ENCODE data around the gene GCN1. TPM values are rescaled to one million over a fixed set of nuclear protein-coding genes. Genes with fewer than 3 reads are reported as not detected.

The GCN1 gene
- total RNA-seq, 6 experiments from 2014 or later = 29.9 to 62.8 (median 39.4) TPM

DNA sequence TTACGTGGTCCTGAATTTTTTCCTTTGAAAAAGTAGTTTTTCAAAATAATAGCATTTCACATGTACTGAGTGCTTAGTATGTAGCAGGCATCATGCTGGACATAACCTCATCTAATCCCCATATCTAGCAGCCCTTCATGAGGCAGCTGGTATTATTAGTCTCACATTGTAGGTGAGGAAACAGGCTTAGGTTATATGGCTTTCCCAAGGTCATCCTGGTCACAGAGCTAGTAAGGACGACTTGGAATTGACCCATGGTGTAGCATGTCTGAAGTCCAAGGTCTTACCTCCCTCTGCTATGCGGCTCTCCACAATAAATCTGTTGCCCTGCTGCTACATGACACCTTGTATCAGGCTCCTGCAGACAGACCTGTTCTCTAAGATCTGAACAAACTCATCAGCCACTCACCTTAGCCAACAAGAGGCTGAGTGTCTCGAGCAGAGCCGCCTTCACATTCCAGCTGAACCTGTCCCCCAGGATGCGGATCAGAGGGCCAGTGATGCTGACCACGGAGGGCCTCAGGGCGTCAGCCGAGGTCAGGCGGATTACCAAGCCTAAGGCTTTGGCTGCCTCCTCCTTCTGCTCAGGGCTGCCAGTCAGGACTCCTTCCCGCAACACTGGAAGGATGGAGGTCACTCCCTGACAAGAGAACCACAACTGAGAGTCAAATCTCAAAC lies 58.3 kb downstream of the GCN1 start:
- TF ChIP-seq, protein P1, sequence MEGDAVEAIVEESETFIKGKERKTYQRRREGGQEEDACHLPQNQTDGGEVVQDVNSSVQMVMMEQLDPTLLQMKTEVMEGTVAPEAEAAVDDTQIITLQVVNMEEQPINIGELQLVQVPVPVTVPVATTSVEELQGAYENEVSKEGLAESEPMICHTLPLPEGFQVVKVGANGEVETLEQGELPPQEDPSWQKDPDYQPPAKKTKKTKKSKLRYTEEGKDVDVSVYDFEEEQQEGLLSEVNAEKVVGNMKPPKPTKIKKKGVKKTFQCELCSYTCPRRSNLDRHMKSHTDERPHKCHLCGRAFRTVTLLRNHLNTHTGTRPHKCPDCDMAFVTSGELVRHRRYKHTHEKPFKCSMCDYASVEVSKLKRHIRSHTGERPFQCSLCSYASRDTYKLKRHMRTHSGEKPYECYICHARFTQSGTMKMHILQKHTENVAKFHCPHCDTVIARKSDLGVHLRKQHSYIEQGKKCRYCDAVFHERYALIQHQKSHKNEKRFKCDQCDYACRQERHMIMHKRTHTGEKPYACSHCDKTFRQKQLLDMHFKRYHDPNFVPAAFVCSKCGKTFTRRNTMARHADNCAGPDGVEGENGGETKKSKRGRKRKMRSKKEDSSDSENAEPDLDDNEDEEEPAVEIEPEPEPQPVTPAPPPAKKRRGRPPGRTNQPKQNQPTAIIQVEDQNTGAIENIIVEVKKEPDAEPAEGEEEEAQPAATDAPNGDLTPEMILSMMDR (IDR thresholded peaks at IDR 0.05) = no peak
- TF ChIP-seq POLR2A (IDR thresholded peaks at IDR 0.05) = no peak
- no peak for DNase-seq
- no peak for ATAC-seq
- Histone ChIP-seq H3K4me3 (no peak overlapping the region), H3K27ac (no peak overlapping the region), H3K27me3 (no peaks in the 10 kb centered on the region), H3K4me1 (no peaks in the 10 kb centered on the region), H3K36me3 (peaks cover 5 to 99% (median 61%) of the 10 kb centered on the region in 4 donors), H3K9me3 (no peaks in the 10 kb centered on the region)
- intact Hi-C loops (cut with DNase I) = no loop called here
- 66% methylated on average over 3 of the region's 11 CpGs for WGBS (ENCODE audit: insufficient coverage, low coverage, low lambda C conversion rate, missing lambda C conversion rate)

DNA sequence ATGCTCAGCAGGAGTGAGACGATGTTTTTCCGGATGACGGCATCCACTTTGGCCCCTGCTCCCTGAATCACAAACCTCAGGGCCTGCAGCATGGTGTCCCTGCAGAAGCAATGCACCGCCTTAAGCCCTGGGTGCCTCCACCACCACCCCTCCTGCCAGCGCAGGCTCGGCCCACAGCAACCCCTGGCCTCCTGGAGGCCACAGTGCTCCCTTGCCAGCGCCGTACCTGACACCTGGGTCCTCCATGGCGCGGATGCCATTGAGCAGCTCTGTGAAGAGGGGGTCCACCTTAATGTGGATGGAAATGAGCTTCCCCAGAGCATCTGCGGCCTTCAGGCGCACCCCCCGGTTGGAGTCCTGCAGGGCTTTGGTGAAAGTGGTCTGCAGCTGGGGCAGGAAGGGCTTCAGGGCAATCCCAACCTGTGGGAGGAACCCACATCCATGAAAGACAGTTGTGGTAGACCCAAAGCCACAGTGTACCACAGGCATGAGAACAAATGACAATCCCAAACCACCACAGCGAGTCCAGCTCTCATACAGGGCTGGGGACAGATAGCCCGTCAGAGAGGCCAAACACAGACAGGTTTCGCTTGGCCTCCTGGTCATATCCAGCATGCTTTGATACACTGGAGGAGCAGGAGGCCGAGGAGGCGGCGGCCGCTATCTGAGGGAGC lies 60.1 kb downstream of the GCN1 start:
- Histone ChIP-seq H3K4me1 (no peaks in the 10 kb centered on the region), H3K4me3 (no peak overlapping the region), H3K36me3 (peaks cover 5 to 98% (median 62%) of the 10 kb centered on the region in 4 donors), H3K27ac (no peak overlapping the region), H3K27me3 (no peaks in the 10 kb centered on the region), H3K9me3 (no peaks in the 10 kb centered on the region)
- ATAC-seq (no peak), DNase-seq (peak in 1 of 3 donors; percentile 37)
- intact Hi-C loops (cut with DNase I) = no loop called here
- TF ChIP-seq, protein P1 (IDR thresholded peaks at IDR 0.05) = no peak
- no peak for TF ChIP-seq POLR2A (IDR thresholded peaks at IDR 0.05)
- WGBS (ENCODE audit: insufficient coverage, low coverage, low lambda C conversion rate, missing lambda C conversion rate) = 100% methylated on average over 2 of the region's 20 CpGs

DNA sequence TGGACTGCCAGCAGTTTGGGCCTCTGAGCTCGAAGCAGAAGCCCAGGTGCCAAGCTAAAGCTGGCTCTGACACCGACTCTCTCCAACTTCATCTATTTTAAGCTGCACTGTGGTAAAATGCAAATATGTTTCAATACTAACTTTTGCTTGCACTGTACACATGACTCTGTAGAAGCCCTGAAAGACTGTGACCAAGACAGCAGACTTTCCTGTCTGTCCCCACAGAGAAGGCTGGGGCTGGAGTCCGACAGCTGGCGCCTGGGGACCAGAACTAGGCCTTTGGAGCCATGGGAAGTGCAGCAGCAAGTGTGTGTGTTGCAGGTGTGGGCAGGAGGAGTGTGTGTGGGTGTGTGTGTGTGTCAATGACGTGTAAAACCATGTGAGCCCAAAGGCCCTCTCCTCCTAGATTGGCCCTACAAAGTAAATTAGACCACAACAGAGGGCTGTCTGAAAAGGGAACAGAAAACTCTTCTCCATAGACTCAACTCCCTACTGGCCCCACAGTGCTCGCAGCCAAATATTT lies 61.6 kb downstream of the GCN1 start:
- no peak for TF ChIP-seq POLR2A (IDR thresholded peaks at IDR 0.05)
- TF ChIP-seq, protein P1 (IDR thresholded peaks at IDR 0.05) = no peak
- intact Hi-C loops (cut with DNase I) = no loop called here
- no peak overlapping the region for H3K4me3 ChIP-seq
- peak in 1 of 4 donors; percentile 11 for ATAC-seq
- peaks cover 5 to 98% (median 64%) of the 10 kb centered on the region in 4 donors for H3K36me3 ChIP-seq
- H3K27me3 ChIP-seq = no peaks in the 10 kb centered on the region
- no peaks in the 10 kb centered on the region for H3K9me3 ChIP-seq
- DNase-seq = peak in 1 of 3 donors; percentile 22
- no peaks in the 10 kb centered on the region for H3K4me1 ChIP-seq
- no peak overlapping the region for H3K27ac ChIP-seq
- WGBS (ENCODE audit: insufficient coverage, low coverage, low lambda C conversion rate, missing lambda C conversion rate) = 88% methylated on average over 2 of the region's 6 CpGs

DNA sequence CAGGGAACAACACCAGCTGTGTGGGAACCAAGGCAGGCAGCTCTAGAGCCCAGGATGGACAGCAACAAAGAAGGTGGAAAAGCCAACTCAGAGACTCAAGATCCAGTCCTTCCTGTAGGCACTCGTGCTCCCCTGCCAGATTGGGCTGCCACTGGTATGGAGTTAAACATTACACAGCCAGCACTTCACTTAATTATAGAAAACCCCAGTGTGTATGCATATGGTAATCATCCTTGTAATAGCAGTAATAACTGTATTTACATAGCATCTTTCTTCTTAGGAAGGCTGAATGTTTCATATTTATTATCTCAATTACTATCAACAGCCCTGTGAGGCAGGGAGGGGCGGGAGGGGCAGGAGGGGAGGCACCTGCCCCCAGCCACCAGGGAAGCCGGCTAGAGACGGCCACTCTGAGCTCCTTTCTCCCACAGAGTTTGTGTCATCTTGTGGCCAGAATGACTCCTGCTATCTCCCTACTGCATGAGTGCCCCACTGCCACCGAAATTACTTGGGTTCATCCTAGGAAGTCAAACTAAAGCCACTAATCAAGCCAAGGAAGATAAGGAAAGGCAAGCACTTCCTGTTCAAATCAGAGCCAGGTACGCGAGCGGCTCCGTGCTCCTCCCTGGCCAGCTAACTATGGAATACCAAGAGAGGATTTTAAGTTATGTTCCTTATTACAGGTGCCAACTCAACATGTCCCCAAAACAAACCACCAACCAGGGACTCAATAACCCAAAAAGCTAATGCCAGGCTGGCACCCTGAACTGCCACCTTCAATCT lies 62.3 kb downstream of the GCN1 start:
- no peak for ATAC-seq
- Histone ChIP-seq H3K9me3 (no peaks in the 10 kb centered on the region), H3K4me3 (no peak overlapping the region), H3K36me3 (peaks cover 5 to 98% (median 64%) of the 10 kb centered on the region in 4 donors), H3K27me3 (no peaks in the 10 kb centered on the region), H3K27ac (no peak overlapping the region), H3K4me1 (no peaks in the 10 kb centered on the region)
- DNase-seq = peak in 1 of 3 donors; percentile 8
- TF ChIP-seq POLR2A (IDR thresholded peaks at IDR 0.05) = no peak
- TF ChIP-seq, protein P1 (IDR thresholded peaks at IDR 0.05) = no peak
- intact Hi-C loops (cut with DNase I) = no loop called here
- WGBS (ENCODE audit: insufficient coverage, low coverage, low lambda C conversion rate, missing lambda C conversion rate) = 79% methylated on average over 8 of the region's 9 CpGs
